Upper lobe of right lung (tissue), 1 donor: ENCODE data around the gene ATP5PO. TPM values are rescaled to one million over a fixed set of nuclear protein-coding genes. Genes with fewer than 3 reads are reported as not detected.
A peak's percentile ranks its signal among the peaks of the same experiment; 100 is the strongest.

Source experiments
- ATAC-seq: fragments of 200-7000 bp; cut with Tn5 transposase; one replicate; pipeline ENCODE4 v1.9.1; 2020; ENCODE audit warnings: mild to moderate bottlenecking, moderate library complexity
- DNase-seq: peaks from one replicate; pipeline ENCODE4 v3.0.0-alpha.2; 2020
- H3K27ac ChIP-seq: fragments of 200-600 bp; one replicate; pipeline ENCODE4 v1.8.0; 2022
- H3K27me3 ChIP-seq: fragments of 200-600 bp; one replicate; pipeline ENCODE4 v1.8.0; 2022; ENCODE audit warnings: mild to moderate bottlenecking
- H3K36me3 ChIP-seq: fragments of 200-600 bp; one replicate; pipeline ENCODE4 v1.8.0; 2022
- H3K4me1 ChIP-seq: fragments of 200-600 bp; one replicate; pipeline ENCODE4 v1.8.0; 2022
- H3K4me3 ChIP-seq: fragments of 200-600 bp; one replicate; pipeline ENCODE4 v1.8.0; 2022; ENCODE audit warnings: mild to moderate bottlenecking
- H3K9me3 ChIP-seq: fragments of 200-600 bp; one replicate; pipeline ENCODE4 v1.8.0; 2022
- CTCF ChIP-seq: fragments of 200-600 bp; IDR thresholded peaks from one replicate; pipeline ENCODE4 v1.8.0; 2022; ENCODE audit warnings: antibody characterized with exemption
- intact Hi-C: fragments of 100-400 bp; cut with DNase I; formaldehyde crosslinking; loops from one replicate; pipeline ENCODE4 v1.11.0; 2022
- total RNA-seq: library from RNA; stranded (reverse); fragmentation: NEBNext Ultra II Directional; extraction: Animal tissue kit (Norgen Biotek cat#: 25700); gene quantifications from one replicate; pipeline ENCODE4 v1.2.1, GENCODE V29; 2021
- donor health status: DM: no; HTN: yes; CAD: no; lungs with severe emphysema.

The ATP5PO gene
- total RNA-seq, 1 donor from 2014 or later = 107 TPM

GRCh38 chr21:33896691-33897090 lies 18.9 kb downstream of the ATP5PO start:
- DNase-seq = no peak
- Histone ChIP-seq H3K4me3 (no peak overlapping the region), H3K4me1 (peaks cover 9% of the 10 kb centered on the region), H3K36me3 (peaks cover 23% of the 10 kb centered on the region), H3K27me3 (no peaks in the 10 kb centered on the region), H3K9me3 (no peaks in the 10 kb centered on the region), H3K27ac (no peak overlapping the region)
- intact Hi-C loops = no loop called here
- no peak for ATAC-seq
- TF ChIP-seq CTCF = no peak

GRCh38 chr21:33895356-33895755 lies 20.2 kb downstream of the ATP5PO start:
- no peak overlapping the region for H3K27ac ChIP-seq
- H3K4me1 ChIP-seq = peaks cover 9% of the 10 kb centered on the region
- intact Hi-C loops = no loop called here
- no peak for TF ChIP-seq CTCF
- DNase-seq (no peak), ATAC-seq (no peak)
- H3K36me3 ChIP-seq = peaks cover 10% of the 10 kb centered on the region
- no peaks in the 10 kb centered on the region for H3K27me3 ChIP-seq
- no peaks in the 10 kb centered on the region for H3K9me3 ChIP-seq
- no peak overlapping the region for H3K4me3 ChIP-seq

- intact Hi-C loops = no loop called here
Measured at GRCh38 chr21:33894736-33895288, 20.8 kb downstream of the ATP5PO start.

GRCh38 chr21:33893917-33894316 lies 21.7 kb downstream of the ATP5PO start:
- Histone ChIP-seq H3K27me3 (no peaks in the 10 kb centered on the region), H3K9me3 (no peaks in the 10 kb centered on the region), H3K27ac (no peak overlapping the region), H3K4me3 (no peak overlapping the region), H3K36me3 (no peaks in the 10 kb centered on the region), H3K4me1 (peaks cover 9% of the 10 kb centered on the region)
- DNase-seq (no peak), ATAC-seq (no peak)
- no peak for TF ChIP-seq CTCF
- intact Hi-C loops = no loop called here

More at GRCh38 chr21:33894736-33895288, 20.8 kb downstream of the ATP5PO start:
- H3K4me3 ChIP-seq = peak overlapping the region; percentile 30
- DNase-seq (peak; percentile 82), ATAC-seq (peak; percentile 91)
- no peak overlapping the region for H3K27ac ChIP-seq
- no peaks in the 10 kb centered on the region for H3K9me3 ChIP-seq
- peak; percentile 55 for TF ChIP-seq CTCF
- H3K4me1 ChIP-seq = peaks cover 9% of the 10 kb centered on the region
- peaks cover 5% of the 10 kb centered on the region for H3K36me3 ChIP-seq
- H3K27me3 ChIP-seq = no peaks in the 10 kb centered on the region

- DNase-seq (no peak), ATAC-seq (no peak)
- intact Hi-C loops = no loop called here
- no peaks in the 10 kb centered on the region for H3K36me3 ChIP-seq
- H3K27ac ChIP-seq = no peak overlapping the region
- peaks cover 9% of the 10 kb centered on the region for H3K4me1 ChIP-seq
- H3K9me3 ChIP-seq = no peaks in the 10 kb centered on the region
- no peak for TF ChIP-seq CTCF
- H3K27me3 ChIP-seq = no peaks in the 10 kb centered on the region
- no peak overlapping the region for H3K4me3 ChIP-seq
Measured at GRCh38 chr21:33892853-33893252, 22.8 kb downstream of the ATP5PO start.

GRCh38 chr21:33890187-33890586 lies 25.4 kb downstream of the ATP5PO start:
- TF ChIP-seq CTCF = no peak
- H3K36me3 ChIP-seq = no peaks in the 10 kb centered on the region
- no peaks in the 10 kb centered on the region for H3K9me3 ChIP-seq
- no peak for ATAC-seq
- no peak for DNase-seq
- H3K27ac ChIP-seq = no peak overlapping the region
- H3K4me3 ChIP-seq = no peak overlapping the region
- intact Hi-C loops = no loop called here
- peaks cover 9% of the 10 kb centered on the region for H3K4me1 ChIP-seq
- H3K27me3 ChIP-seq = no peaks in the 10 kb centered on the region
